Renal cortical epithelial cell (primary cell): ENCODE results near the gene ARHGDIA. TPM values are rescaled to one million over a fixed set of nuclear protein-coding genes. Genes with fewer than 3 reads are reported as not detected.

Experiments used
- DNase-seq: peaks from one replicate; pipeline ENCODE4 v3.0.0-alpha.2; 2011; ENCODE audit warnings: low read depth
- total RNA-seq: library from RNA; depleted of rRNA; stranded (reverse); fragments of >200 nt; gene quantifications from 2 replicates; pipeline ENCODE4 v1.2.3, GENCODE V29; 2014

The ARHGDIA gene
- total RNA-seq, 1 donor from 2014 or later = 237 TPM

GRCh38 chr17:81888988-81889595 lies 18.0 kb upstream of the ARHGDIA start:
- DNase-seq = no peak

GRCh38 chr17:81888105-81888987 lies 17.2 kb upstream of the ARHGDIA start:
- no peak for DNase-seq

- peak; percentile 91 for DNase-seq
Measured at GRCh38 chr17:81885869-81886548, 14.9 kb upstream of the ARHGDIA start.

- DNase-seq = no peak
Measured at GRCh38 chr17:81885454-81885853, 14.3 kb upstream of the ARHGDIA start.

- no peak for DNase-seq
Measured at GRCh38 chr17:81884968-81885367, 13.8 kb upstream of the ARHGDIA start.

GRCh38 chr17:81884520-81884919 lies 13.4 kb upstream of the ARHGDIA start:
- DNase-seq = no peak

GRCh38 chr17:81879121-81879520 lies 8.0 kb upstream of the ARHGDIA start:
- DNase-seq = no peak

- no peak for DNase-seq
Measured at GRCh38 chr17:81878294-81878693, 7.2 kb upstream of the ARHGDIA start.

GRCh38 chr17:81877569-81877968 lies 6.4 kb upstream of the ARHGDIA start:
- no peak for DNase-seq

- DNase-seq = peak; percentile 42
Measured at GRCh38 chr17:81871387-81872230, 472 bp upstream of the ARHGDIA start.

GRCh38 chr17:81870131-81870980 lies 781 bp downstream of the ARHGDIA start:
- DNase-seq = no peak

- DNase-seq = no peak
Measured at GRCh38 chr17:81869221-81870130, 1.7 kb downstream of the ARHGDIA start.

- peak; percentile 47 for DNase-seq
Measured at GRCh38 chr17:81868674-81869220, 2.4 kb downstream of the ARHGDIA start.

GRCh38 chr17:81867991-81868673 lies 3.0 kb downstream of the ARHGDIA start:
- no peak for DNase-seq

- no peak for DNase-seq
Measured at GRCh38 chr17:81867170-81867990, 3.8 kb downstream of the ARHGDIA start.

GRCh38 chr17:81866440-81867169 lies 4.5 kb downstream of the ARHGDIA start:
- DNase-seq = no peak
